Stimulated activated CD4-positive, alpha-beta T cell treated with anti-CD3 and anti-CD28 coated beads, Interleukin-1b, Interleukin-23, amount 100 ng/mL, for 4 hours (primary cell): ENCODE measurements around the gene IL23R.
A peak's percentile ranks its signal among the peaks of the same experiment; 100 is the strongest.

ENCODE experiments used
- DNase-seq, 2 donors: peaks; one replicate each; pipeline ENCODE4 v3.0.0-alpha.2; 2020; ENCODE audit warnings: low read depth in 2 of 2

IL23R gene

GRCh38 chr1:67239738-67240137 lies 73.5 kb downstream of the IL23R start:
- no peak for DNase-seq

GRCh38 chr1:67241200-67241746 lies 75.0 kb downstream of the IL23R start:
- no peak for DNase-seq

GRCh38 chr1:67242016-67242415 lies 75.8 kb downstream of the IL23R start:
- DNase-seq, result no peak

- DNase-seq, result no peak
These were observed 83.9 kb downstream of the IL23R start for GRCh38 chr1:67250051-67250653.

GRCh38 chr1:67256291-67257172 lies 90.3 kb downstream of the IL23R start:
- no peak for DNase-seq

GRCh38 chr1:67257173-67257535 lies 90.9 kb downstream of the IL23R start:
- DNase-seq, result no peak

- DNase-seq, result peak in 1 of 2 donors; percentile 20
These were observed 95.4 kb downstream of the IL23R start for GRCh38 chr1:67261680-67262079.

GRCh38 chr1:67262735-67263134 lies 96.5 kb downstream of the IL23R start:
- DNase-seq, result no peak

- no peak for DNase-seq
These were observed 97.9 kb downstream of the IL23R start for GRCh38 chr1:67264152-67264551.

GRCh38 chr1:67264899-67265298 lies 98.6 kb downstream of the IL23R start:
- no peak for DNase-seq

GRCh38 chr1:67269061-67269460 lies 102.8 kb downstream of the IL23R start:
- no peak for DNase-seq

GRCh38 chr1:67270541-67270940 lies 104.3 kb downstream of the IL23R start:
- DNase-seq, result no peak

- DNase-seq, result no peak
These were observed 107.3 kb downstream of the IL23R start for GRCh38 chr1:67273591-67273990.

- DNase-seq, result peak in 1 of 2 donors; percentile 7
These were observed 108.5 kb downstream of the IL23R start for GRCh38 chr1:67274623-67275325.

- no peak for DNase-seq
These were observed 114.4 kb downstream of the IL23R start for GRCh38 chr1:67280696-67281095.

- no peak for DNase-seq
These were observed 115.0 kb downstream of the IL23R start for GRCh38 chr1:67281244-67281643.

- DNase-seq, result no peak
These were observed 119.7 kb downstream of the IL23R start for GRCh38 chr1:67285780-67286488.

GRCh38 chr1:67290236-67290635 lies 124.0 kb downstream of the IL23R start:
- DNase-seq, result no peak

- DNase-seq, result no peak
These were observed 128.8 kb downstream of the IL23R start for GRCh38 chr1:67294836-67295617.

GRCh38 chr1:67298762-67299161 lies 132.5 kb downstream of the IL23R start:
- no peak for DNase-seq

- DNase-seq, result no peak
These were observed 133.0 kb downstream of the IL23R start for GRCh38 chr1:67299296-67299695.
